A375 (cell line): Measurements from ENCODE around the gene ZNF442. TPM values are rescaled to one million over a fixed set of nuclear protein-coding genes. Genes with fewer than 3 reads are reported as not detected.

ENCODE experiments used
- small RNA-seq: library from RNA; depleted of rRNA; stranded (forward); fragments of <200 nt; gene quantifications from one replicate; pipeline ENCODE3, GENCODE V24; 2014
- total RNA-seq: library from RNA; depleted of rRNA; stranded (reverse); fragments of >200 nt; shearing (Covaris generic); gene quantifications from 2 replicates; pipeline ENCODE4 v1.2.3, GENCODE V29; 2014; rRNA removed

The ZNF442 gene
- 0.21 and 0.53 TPM in 2 replicates for total RNA-seq

DNA sequence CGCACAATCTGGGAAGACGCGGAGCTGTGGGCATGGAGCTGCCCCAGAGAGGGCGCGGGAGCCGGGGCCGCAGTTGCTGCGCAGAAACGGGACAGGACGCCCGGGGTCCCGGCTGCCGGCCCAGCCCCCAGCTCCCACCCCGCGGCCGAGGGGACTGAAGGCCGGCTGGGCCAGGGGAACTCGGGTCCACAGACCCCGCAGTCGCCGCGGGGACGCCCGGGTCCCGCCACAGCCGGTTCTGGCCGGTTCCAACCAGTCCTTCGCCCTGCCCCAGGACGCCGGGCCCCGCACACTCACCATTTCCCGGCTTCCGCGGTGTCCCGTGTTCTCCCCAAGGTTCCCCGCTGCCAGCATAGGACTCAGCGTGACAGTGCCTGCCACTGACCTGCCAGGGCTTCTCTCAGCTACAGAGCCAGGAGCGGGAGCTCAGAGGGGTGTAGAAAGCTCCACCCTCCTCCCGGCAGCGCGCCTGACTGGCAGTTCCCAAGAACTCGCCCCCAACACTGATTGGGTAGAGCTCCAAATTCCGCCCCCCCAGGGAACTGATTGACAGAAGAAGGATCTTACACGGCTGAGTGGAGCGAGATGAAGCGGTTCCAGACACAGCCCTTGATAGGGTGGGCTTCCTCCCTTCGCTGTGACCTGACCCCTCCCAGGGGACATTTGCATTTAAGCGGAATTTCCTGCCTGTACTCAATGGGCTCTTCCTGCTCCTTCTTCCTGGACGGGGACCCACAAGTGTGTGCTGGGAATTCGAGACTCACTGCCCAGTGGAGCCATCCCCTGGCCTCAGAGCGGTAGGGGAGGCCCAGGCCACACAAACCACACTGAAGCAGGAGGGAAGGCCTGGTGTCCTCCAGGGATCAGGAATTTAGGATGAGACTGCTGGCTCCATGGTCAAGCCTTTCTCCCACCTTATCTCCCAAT lies at the start of gene ZNF442:
ZNF442 (minus strand) TSS at position 448 of the 927 bp plus-strand sequence. CDS start 2,052 bp downstream, outside the sequence.

DNA sequence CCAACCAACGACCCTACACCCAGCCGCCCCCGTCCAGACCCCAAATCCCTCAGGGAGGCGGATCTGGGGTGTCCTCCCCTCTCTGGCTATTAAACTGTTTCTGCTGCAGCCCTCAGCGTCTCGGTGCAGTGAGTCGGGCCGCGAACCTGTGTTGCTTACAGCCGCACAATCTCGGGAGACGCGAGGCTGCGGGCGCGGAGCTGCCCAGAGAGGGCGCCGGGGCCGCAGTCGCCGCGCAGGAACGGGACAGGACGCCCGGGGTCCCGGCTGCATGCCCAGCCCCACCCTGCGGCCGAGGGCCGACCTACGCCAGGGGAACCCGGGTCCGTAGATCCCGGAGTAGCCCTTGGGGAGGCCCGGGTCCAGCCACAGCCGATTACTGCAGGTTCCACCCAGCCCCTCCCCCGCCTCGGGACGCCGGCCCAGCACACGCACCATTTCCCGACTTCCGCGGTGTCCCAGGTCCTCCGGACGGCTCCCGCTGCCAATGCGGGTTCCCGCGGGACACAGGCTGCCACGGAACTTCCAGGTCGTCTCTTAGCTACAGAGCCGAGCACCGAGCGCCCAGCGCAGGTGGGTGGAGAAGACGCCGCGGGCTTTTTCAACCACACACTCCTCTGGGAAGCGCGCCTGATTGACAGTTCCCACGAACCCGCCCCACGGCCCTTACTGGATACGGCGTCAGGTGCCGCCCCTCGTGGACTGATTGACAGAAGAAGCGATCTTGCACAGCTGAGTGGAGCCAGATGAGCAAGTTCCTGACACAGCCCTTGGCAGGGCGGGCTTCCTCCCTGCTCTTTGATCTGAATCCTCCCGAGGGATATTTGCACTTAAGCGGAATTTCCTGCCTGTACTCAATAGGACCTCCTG lies 35.4 kb upstream of the ZNF442 start, which contains the start of gene ZNF799:
ZNF799 (minus strand) TSS at position 639 of the 870 bp plus-strand sequence; CDS start at position 438, 201 bp downstream.

DNA sequence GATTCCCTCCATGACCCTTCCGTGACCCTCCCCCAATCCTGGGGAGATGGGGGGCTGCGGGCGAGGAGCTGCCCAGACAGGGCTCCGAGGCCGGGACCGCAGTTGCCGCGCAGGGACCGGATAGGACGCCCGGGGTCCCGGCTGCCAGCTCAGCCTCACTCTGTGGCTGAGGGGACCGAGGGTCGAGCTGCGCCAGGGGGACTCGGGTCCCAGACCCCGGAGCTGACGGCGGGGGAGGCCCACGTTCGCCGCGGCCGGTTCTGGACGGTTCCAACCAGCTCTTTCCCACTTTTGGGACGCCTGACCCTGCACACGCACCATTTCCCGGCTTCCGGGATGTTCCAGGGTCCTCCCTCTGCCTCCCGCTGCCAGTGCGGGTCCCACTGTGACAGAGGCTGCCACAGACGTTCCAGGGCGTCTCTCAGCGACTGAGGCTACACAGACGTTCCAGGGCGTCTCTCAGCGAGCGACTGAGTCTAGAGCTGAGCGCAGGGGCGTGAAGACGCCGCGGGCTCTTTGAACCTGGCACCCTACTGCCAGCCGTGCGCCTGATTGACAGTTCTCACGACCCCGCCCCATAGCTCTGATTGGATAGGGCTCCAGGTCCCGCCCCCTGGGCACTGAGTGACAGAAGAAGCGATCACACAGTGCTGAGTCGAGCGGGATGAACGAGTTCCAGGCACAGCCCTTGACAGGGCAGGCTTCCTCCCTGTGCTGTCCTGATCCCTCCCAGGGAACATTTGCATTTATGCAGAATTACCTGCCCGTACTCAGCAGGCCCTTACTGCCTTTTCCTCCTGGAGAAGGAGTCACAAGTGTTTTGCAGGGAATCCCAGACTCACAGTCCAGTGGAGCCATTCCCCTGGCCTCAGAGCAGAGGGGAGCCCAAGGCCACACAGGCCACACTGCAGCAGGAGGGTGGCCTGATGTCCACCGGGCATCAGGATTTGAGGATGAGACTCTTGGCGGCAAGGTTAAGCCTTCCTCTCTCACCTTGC lies 32.0 kb downstream of the ZNF442 start, which contains the start of gene ZNF563:
ZNF563 (minus strand) TSS at position 472 of the 998 bp plus-strand sequence; CDS start at position 321, 151 bp downstream.

Small RNA genes within 50 kb of the gene (small RNA-seq; reads per million reads assigned to genes)
- not detected for gene RPS29P23

Other genes with a start within 250 kb of the ZNF442 start
- gene ZNF20, start 225.3 kb downstream of the ZNF442 start, total RNA-seq = 2.5 and 3.8 TPM in 2 replicates
- gene ZNF625, start 208.9 kb downstream of the ZNF442 start, total RNA-seq = 9.5 and 11.2 TPM in 2 replicates
- 10.0 and 11.6 TPM in 2 replicates for gene ZNF136, start 202.6 kb downstream of the ZNF442 start, total RNA-seq
- gene ZNF44, start 70.8 kb downstream of the ZNF442 start, total RNA-seq = 5.7 and 9.7 TPM in 2 replicates
- gene ZNF563, start 32.0 kb downstream of the ZNF442 start, total RNA-seq = 1.4 and 2.4 TPM in 2 replicates
- 2.3 and 4.1 TPM in 2 replicates for gene ZNF799, start 35.6 kb upstream of the ZNF442 start, total RNA-seq
- gene ZNF443, start 75.3 kb upstream of the ZNF442 start, total RNA-seq = 2.2 and 2.5 TPM in 2 replicates
- 0.45 and 0.98 TPM in 2 replicates for gene ZNF709, start 119.1 kb upstream of the ZNF442 start, total RNA-seq
- 3.4 TPM in 2 replicates for gene ZNF564, start 185.8 kb upstream of the ZNF442 start, total RNA-seq
- gene ZNF490, start 245.1 kb upstream of the ZNF442 start, total RNA-seq = 8.4 and 12.2 TPM in 2 replicates
- gene ZNF791, start 245.2 kb upstream of the ZNF442 start, total RNA-seq = 12.5 and 16.3 TPM in 2 replicates